ENCODE measurements around the gene MPO.

DNA sequence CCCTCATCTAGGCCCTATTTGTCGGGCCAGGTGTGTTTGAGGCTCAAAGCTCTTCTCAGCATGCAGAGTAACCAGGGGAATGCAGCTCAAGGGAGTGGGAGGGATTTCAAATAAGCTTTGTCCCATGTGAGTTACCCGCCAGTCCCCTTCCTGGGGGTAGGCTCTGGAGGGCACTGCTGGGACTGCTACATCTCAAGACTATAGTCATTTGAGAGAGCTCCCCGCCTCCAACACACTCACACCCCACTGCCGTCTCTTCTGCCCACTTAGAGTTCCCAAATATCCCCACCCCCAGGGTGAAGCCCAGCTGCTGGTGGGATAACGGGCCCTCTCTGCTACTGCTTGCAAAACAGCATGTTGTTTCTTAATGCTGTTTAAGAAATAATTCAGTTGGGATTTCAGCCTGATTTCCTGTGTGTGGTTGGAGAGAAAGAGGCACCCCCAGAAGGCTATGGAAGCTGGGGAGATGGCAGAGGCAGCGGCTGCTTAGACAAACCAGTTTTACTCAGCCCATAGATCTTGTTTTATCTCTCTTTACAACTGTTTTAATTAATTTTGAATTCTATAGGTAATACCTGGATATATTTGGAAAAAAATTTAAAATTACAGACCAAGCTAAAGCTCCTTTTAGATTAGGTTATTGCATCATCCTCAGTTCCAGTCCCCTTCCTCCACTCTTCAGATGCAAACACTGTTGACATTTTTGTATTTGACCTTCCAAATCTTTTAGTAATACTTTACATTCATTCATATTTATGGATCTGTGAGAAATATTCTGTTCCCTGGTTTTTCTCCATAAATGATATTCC, 4.1 kb upstream of the MPO start:
- TF ChIP-seq EP300 (IDR thresholded peaks at IDR 0.05) (no peak), ZC3H11A (IDR thresholded peaks at IDR 0.05) (no peak), MYC (IDR thresholded peaks at IDR 0.05; ENCODE audit: borderline replicate concordance, low read length) (no peak), KDM1A (IDR thresholded peaks at IDR 0.05; ENCODE audit: low read depth) (no peak), POLR2A (IDR thresholded peaks at IDR 0.05; ENCODE audit: low read length) (no peak), CHD2 (IDR thresholded peaks at IDR 0.05; ENCODE audit: low read length, partially characterized antibody) (no peak)
- TF ChIP-seq, protein P1, sequence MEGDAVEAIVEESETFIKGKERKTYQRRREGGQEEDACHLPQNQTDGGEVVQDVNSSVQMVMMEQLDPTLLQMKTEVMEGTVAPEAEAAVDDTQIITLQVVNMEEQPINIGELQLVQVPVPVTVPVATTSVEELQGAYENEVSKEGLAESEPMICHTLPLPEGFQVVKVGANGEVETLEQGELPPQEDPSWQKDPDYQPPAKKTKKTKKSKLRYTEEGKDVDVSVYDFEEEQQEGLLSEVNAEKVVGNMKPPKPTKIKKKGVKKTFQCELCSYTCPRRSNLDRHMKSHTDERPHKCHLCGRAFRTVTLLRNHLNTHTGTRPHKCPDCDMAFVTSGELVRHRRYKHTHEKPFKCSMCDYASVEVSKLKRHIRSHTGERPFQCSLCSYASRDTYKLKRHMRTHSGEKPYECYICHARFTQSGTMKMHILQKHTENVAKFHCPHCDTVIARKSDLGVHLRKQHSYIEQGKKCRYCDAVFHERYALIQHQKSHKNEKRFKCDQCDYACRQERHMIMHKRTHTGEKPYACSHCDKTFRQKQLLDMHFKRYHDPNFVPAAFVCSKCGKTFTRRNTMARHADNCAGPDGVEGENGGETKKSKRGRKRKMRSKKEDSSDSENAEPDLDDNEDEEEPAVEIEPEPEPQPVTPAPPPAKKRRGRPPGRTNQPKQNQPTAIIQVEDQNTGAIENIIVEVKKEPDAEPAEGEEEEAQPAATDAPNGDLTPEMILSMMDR (IDR thresholded peaks at IDR 0.05): no peak
- TF ChIP-seq, protein P2, sequence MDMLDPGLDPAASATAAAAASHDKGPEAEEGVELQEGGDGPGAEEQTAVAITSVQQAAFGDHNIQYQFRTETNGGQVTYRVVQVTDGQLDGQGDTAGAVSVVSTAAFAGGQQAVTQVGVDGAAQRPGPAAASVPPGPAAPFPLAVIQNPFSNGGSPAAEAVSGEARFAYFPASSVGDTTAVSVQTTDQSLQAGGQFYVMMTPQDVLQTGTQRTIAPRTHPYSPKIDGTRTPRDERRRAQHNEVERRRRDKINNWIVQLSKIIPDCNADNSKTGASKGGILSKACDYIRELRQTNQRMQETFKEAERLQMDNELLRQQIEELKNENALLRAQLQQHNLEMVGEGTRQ (IDR thresholded peaks at IDR 0.05): no peak
- TF ChIP-seq, protein P3, sequence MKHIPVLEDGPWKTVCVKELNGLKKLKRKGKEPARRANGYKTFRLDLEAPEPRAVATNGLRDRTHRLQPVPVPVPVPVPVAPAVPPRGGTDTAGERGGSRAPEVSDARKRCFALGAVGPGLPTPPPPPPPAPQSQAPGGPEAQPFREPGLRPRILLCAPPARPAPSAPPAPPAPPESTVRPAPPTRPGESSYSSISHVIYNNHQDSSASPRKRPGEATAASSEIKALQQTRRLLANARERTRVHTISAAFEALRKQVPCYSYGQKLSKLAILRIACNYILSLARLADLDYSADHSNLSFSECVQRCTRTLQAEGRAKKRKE (CRISPR knock-in tag; IDR thresholded peaks at IDR 0.05; ENCODE audit: low read depth): no peak
- TF ChIP-seq, protein P4, sequence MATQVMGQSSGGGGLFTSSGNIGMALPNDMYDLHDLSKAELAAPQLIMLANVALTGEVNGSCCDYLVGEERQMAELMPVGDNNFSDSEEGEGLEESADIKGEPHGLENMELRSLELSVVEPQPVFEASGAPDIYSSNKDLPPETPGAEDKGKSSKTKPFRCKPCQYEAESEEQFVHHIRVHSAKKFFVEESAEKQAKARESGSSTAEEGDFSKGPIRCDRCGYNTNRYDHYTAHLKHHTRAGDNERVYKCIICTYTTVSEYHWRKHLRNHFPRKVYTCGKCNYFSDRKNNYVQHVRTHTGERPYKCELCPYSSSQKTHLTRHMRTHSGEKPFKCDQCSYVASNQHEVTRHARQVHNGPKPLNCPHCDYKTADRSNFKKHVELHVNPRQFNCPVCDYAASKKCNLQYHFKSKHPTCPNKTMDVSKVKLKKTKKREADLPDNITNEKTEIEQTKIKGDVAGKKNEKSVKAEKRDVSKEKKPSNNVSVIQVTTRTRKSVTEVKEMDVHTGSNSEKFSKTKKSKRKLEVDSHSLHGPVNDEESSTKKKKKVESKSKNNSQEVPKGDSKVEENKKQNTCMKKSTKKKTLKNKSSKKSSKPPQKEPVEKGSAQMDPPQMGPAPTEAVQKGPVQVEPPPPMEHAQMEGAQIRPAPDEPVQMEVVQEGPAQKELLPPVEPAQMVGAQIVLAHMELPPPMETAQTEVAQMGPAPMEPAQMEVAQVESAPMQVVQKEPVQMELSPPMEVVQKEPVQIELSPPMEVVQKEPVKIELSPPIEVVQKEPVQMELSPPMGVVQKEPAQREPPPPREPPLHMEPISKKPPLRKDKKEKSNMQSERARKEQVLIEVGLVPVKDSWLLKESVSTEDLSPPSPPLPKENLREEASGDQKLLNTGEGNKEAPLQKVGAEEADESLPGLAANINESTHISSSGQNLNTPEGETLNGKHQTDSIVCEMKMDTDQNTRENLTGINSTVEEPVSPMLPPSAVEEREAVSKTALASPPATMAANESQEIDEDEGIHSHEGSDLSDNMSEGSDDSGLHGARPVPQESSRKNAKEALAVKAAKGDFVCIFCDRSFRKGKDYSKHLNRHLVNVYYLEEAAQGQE (IDR thresholded peaks at IDR 0.05): no peak

Measured in A549 (cell line).